ENCODE data around the gene ZNF584.
"Not testable (repeated sequence)": the region's sequence is repeated elsewhere in the genome, so short reads cannot be mapped to it uniquely, and the experiment has no call there.

ZNF584 gene

GRCh38 chr19:58439576-58440554 lies 31.4 kb downstream of the ZNF584 start, which contains the start of gene ZNF132:
TSS of gene ZNF132 (minus strand) at chr19:58440153. CDS start at chr19:58439821, 332 bp downstream.
- peak within 1 kb of the TSS; percentile 89 for H2AFZ ChIP-seq
- peak within 1 kb of the TSS; percentile 92 for H3K4me2 ChIP-seq (ENCODE audit: low read length)
- no peaks in the 10 kb centered on the region for H3K27me3 ChIP-seq (ENCODE audit: control insufficient read depth, insufficient read depth, low read length)
- H3K9ac ChIP-seq = no peak within 1 kb of the TSS
- peaks cover 10% of the 10 kb centered on the region for H3K36me3 ChIP-seq (ENCODE audit: control insufficient read depth, insufficient read depth, low read length)
- peaks cover 3% of the 10 kb centered on the region for H3K9me3 ChIP-seq (ENCODE audit: control insufficient read depth, low read length)
- peak within 1 kb of the TSS; percentile 81 for H3K27ac ChIP-seq
- H3K4me1 ChIP-seq = peaks cover 7% of the 10 kb centered on the region
- peaks cover 14% of the 10 kb centered on the region for H3K79me2 ChIP-seq
- TF ChIP-seq, protein P1, sequence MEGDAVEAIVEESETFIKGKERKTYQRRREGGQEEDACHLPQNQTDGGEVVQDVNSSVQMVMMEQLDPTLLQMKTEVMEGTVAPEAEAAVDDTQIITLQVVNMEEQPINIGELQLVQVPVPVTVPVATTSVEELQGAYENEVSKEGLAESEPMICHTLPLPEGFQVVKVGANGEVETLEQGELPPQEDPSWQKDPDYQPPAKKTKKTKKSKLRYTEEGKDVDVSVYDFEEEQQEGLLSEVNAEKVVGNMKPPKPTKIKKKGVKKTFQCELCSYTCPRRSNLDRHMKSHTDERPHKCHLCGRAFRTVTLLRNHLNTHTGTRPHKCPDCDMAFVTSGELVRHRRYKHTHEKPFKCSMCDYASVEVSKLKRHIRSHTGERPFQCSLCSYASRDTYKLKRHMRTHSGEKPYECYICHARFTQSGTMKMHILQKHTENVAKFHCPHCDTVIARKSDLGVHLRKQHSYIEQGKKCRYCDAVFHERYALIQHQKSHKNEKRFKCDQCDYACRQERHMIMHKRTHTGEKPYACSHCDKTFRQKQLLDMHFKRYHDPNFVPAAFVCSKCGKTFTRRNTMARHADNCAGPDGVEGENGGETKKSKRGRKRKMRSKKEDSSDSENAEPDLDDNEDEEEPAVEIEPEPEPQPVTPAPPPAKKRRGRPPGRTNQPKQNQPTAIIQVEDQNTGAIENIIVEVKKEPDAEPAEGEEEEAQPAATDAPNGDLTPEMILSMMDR (IDR thresholded peaks at IDR 0.05) = no peak
- peak within 1 kb of the TSS; percentile 88 for H3K4me3 ChIP-seq (ENCODE audit: low read depth, low read length)

DNA sequence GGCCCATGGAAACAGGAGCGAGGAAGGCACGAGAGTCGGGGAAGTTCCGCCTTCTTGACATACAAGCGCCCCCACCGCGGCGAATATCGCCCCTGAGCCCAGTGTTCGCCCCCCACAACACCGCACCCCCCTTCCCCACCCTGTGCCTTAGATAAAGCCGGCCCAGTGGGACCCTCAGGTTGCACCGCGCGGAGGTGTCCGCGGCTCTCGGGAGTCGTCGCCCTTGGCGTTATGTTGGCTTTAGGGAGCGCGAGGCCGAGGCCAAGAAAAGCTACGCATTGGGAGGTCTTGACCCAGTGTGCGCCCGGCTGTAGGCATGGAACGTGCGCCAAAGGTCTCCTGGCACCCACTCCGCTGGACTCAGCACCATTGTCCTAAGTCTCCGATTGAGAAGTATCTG lies 32.1 kb downstream of the ZNF584 start:
- peaks cover 7% of the 10 kb centered on the region for H3K4me1 ChIP-seq
- H3K9ac ChIP-seq = no peak overlapping the region
- peaks cover 9% of the 10 kb centered on the region for H3K36me3 ChIP-seq (ENCODE audit: control insufficient read depth, insufficient read depth, low read length)
- peak overlapping the region; percentile 81 for H3K27ac ChIP-seq
- TF ChIP-seq, protein P1 (IDR thresholded peaks at IDR 0.05) = no peak
- H2AFZ ChIP-seq = peak overlapping the region; percentile 89
- H3K9me3 ChIP-seq (ENCODE audit: control insufficient read depth, low read length) = peaks cover 3% of the 10 kb centered on the region
- H3K4me2 ChIP-seq (ENCODE audit: low read length) = peak overlapping the region; percentile 92
- H3K79me2 ChIP-seq = peaks cover 14% of the 10 kb centered on the region
- no peaks in the 10 kb centered on the region for H3K27me3 ChIP-seq (ENCODE audit: control insufficient read depth, insufficient read depth, low read length)
- H3K4me3 ChIP-seq (ENCODE audit: low read depth, low read length) = peak overlapping the region; percentile 88

DNA sequence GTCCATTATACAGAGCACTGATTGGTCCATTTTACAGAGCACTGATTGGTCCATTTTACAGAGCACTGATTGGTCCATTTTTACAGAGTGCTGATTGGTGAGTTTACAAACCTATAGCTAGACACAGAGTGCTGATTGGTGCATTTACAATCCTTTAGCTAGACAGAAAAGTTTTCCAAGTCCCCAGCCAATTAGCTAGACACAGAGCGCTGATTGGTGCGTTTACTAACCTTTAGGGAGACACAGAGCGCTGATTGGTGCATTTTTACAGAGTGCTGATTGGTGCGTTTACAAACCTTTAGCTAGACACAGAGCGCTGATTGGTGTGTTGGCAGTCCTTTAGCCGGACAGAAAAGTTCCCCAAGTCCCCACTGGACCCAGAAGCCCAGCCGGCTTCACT lies 34.5 kb downstream of the ZNF584 start:
- H3K36me3 ChIP-seq (ENCODE audit: control insufficient read depth, insufficient read depth, low read length); H3K27ac ChIP-seq; H3K4me1 ChIP-seq; H3K4me2 ChIP-seq (ENCODE audit: low read length); H2AFZ ChIP-seq; H3K9me3 ChIP-seq (ENCODE audit: control insufficient read depth, low read length); H3K9ac ChIP-seq; H3K4me3 ChIP-seq (ENCODE audit: low read depth, low read length); H3K27me3 ChIP-seq (ENCODE audit: control insufficient read depth, insufficient read depth, low read length): not testable (repeated sequence)
- H3K79me2 ChIP-seq = peaks cover 14% of the 10 kb centered on the region

GRCh38 chr19:58448860-58449259 lies 40.4 kb downstream of the ZNF584 start:
- H3K4me2 ChIP-seq (ENCODE audit: low read length); H3K27me3 ChIP-seq (ENCODE audit: control insufficient read depth, insufficient read depth, low read length); H3K4me3 ChIP-seq (ENCODE audit: low read depth, low read length); H2AFZ ChIP-seq; H3K9ac ChIP-seq; H3K9me3 ChIP-seq (ENCODE audit: control insufficient read depth, low read length); H3K36me3 ChIP-seq (ENCODE audit: control insufficient read depth, insufficient read depth, low read length); H3K27ac ChIP-seq: not testable (repeated sequence)
- Histone ChIP-seq H3K79me2 (peaks cover 11% of the 10 kb centered on the region), H3K4me1 (peaks cover 11% of the 10 kb centered on the region)

DNA sequence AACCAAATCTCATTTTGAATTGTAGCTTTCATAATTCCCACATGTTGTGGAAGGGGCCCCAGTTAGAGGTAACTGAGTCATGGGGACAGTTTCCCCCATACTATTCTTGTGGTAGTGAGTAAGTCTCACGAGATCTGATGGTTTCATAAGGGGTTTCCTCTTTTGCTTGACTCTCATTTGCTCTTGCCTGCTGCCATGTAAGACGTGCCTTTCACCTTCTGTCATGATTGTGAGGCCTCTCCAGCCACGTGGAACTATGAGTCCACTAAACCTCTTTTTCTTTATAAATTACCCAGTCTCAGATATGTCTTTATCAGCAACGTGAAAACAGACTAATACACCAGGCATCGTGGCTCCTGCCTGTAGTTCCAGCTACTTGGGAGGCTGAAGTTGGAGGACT lies 41.5 kb downstream of the ZNF584 start:
- H3K27ac ChIP-seq; H3K9ac ChIP-seq; H3K4me2 ChIP-seq (ENCODE audit: low read length); H3K27me3 ChIP-seq (ENCODE audit: control insufficient read depth, insufficient read depth, low read length); H3K4me3 ChIP-seq (ENCODE audit: low read depth, low read length); H2AFZ ChIP-seq; H3K36me3 ChIP-seq (ENCODE audit: control insufficient read depth, insufficient read depth, low read length); H3K9me3 ChIP-seq (ENCODE audit: control insufficient read depth, low read length): not testable (repeated sequence)
- H3K4me1 ChIP-seq = peaks cover 11% of the 10 kb centered on the region
- H3K79me2 ChIP-seq = peaks cover 11% of the 10 kb centered on the region

DNA sequence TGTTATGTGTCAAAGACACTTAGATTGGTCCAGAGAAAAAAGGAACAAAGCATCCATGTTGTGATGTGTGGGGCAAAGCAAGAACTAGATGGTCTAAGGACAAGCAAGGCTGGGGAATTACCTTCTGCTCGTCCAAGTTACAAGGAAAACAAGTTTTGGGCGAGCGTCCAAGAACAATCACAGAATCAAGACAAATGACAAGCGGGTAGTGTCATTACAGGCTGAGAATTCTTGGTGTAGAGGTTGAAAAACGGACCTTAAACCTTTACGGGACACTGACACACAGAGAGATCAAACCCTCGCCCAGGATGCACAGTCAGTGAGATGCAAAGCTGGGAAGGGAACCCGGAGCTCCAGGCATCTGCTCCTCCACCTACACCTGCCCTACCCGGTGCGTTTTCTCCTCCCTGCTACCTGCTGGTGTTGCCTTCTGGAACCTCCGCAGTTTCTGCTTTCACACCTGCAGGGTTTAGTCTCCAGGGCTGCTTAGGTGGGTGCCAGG lies 42.5 kb downstream of the ZNF584 start:
- Histone ChIP-seq H3K79me2 (peaks cover 11% of the 10 kb centered on the region), H3K36me3 (ENCODE audit: control insufficient read depth, insufficient read depth, low read length) (no peaks in the 10 kb centered on the region), H3K27me3 (ENCODE audit: control insufficient read depth, insufficient read depth, low read length) (no peaks in the 10 kb centered on the region), H2AFZ (peak overlapping the region; percentile 90), H3K9ac (no peak overlapping the region), H3K9me3 (ENCODE audit: control insufficient read depth, low read length) (no peaks in the 10 kb centered on the region), H3K4me1 (peaks cover 11% of the 10 kb centered on the region), H3K4me2 (ENCODE audit: low read length) (peak overlapping the region; percentile 91), H3K27ac (peak overlapping the region; percentile 53), H3K4me3 (ENCODE audit: low read depth, low read length) (peak overlapping the region; percentile 93)
- TF ChIP-seq, protein P1 (IDR thresholded peaks at IDR 0.05) = no peak
